SK-N-SH treated with all-trans-retinoic acid at 6 μM for 48 hours (cell line): ENCODE results near the gene LRRC63.

Source experiments
- ARNTL ChIP-seq: fragments of 450-650 bp; formaldehyde crosslinking; IDR thresholded peaks from 2 replicates; pipeline ENCODE4 v1.5.0; 2020; ENCODE audit warnings: low read depth, mild to moderate bottlenecking, moderate library complexity, borderline replicate concordance
- ZFP30 ChIP-seq: fragments of 450-650 bp; formaldehyde crosslinking; IDR thresholded peaks from 2 replicates; pipeline ENCODE4 v1.5.0; 2022; ENCODE audit warnings: mild to moderate bottlenecking, moderate library complexity

DNA sequence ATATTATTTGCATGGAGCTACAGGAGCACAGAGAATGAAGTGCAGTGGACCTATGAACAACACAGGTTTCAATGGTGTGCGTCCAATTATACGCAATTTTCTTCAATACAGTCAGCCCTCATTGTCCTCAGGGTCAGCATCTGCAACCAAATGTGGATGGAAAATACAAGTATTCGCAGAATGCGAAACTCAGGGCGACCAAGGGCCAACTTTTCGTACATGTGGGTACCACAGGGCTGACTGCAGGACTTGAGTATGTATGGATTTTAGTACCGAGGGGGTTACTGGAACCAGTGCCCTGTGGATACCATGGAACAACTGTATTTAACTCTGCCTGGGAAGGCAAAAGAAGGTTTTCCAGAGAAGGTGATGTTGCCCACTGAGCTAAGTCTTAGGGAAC is 40.0 kb upstream of the LRRC63 start:
- TF ChIP-seq ZFP30 (CRISPR knock-in tag): no peak
- no peak for TF ChIP-seq ARNTL
